Natural killer cell (primary cell): Measurements from ENCODE around the gene GLI1. TPM values are rescaled to one million over a fixed set of nuclear protein-coding genes. Genes with fewer than 3 reads are reported as not detected.

ENCODE experiments used
- ATAC-seq, 3 donors: fragments of 150-1000 bp in 2 of 3; fragments of 200-7000 bp in 1 of 3; cut with Tn5 transposase; 1 replicate in 1 of 3; 2 replicates in 2 of 3; pipeline ENCODE4 v1.10.0; 2021; ENCODE audit warnings: mild to moderate bottlenecking in 2 of 3, moderate library complexity in 2 of 3
- DNase-seq, 2 donors: peaks; one replicate each; pipeline versions ENCODE4 v3.0.0 to v3.0.0-alpha.2; 2013 to 2021; ENCODE audit warnings: mixed read lengths in 1 of 2
- H3K27ac ChIP-seq: one replicate; pipeline ENCODE4 v1.5.1; 2013; ENCODE audit warnings: mild to moderate bottlenecking, low read length
- H3K27me3 ChIP-seq: one replicate; pipeline ENCODE4 v1.6.1; 2013; ENCODE audit warnings: low read length; ENCODE audit not compliant: control insufficient read depth, insufficient read depth
- H3K36me3 ChIP-seq: one replicate; pipeline ENCODE4 v1.6.1; 2013; ENCODE audit warnings: low read length; ENCODE audit not compliant: control insufficient read depth, insufficient read depth
- H3K4me1 ChIP-seq: one replicate; pipeline ENCODE4 v1.6.1; 2013; ENCODE audit warnings: low read length; ENCODE audit not compliant: control insufficient read depth, insufficient read depth
- H3K4me3 ChIP-seq: one replicate; pipeline ENCODE4 v1.5.1; 2013; ENCODE audit warnings: low read length
- H3K9me3 ChIP-seq: one replicate; pipeline ENCODE4 v1.6.1; 2013; ENCODE audit warnings: low read length; ENCODE audit not compliant: control insufficient read depth, insufficient read depth
- H3K27ac Mint-ChIP-seq, 2 donors: one replicate each; pipeline ENCODE4 v1.8.0; 2022; ENCODE audit warnings: mild to moderate bottlenecking in 2 of 2, mixed read lengths in 2 of 2, moderate library complexity in 1 of 2
- H3K27me3 Mint-ChIP-seq, 2 donors: one replicate each; pipeline ENCODE4 v1.8.0; 2022; ENCODE audit warnings: low read depth in 2 of 2, mixed read lengths in 2 of 2
- H3K36me3 Mint-ChIP-seq: one replicate; pipeline ENCODE4 v1.8.0; 2022; ENCODE audit warnings: mixed read lengths
- H3K4me1 Mint-ChIP-seq, 2 donors: one replicate each; pipeline ENCODE4 v1.8.0; 2022; ENCODE audit warnings: mixed read lengths in 2 of 2
- H3K4me3 Mint-ChIP-seq: one replicate; pipeline ENCODE4 v1.8.0; 2022; ENCODE audit warnings: mild to moderate bottlenecking, moderate library complexity, mixed read lengths
- H3K9me3 Mint-ChIP-seq, 2 donors: one replicate each; pipeline ENCODE4 v1.8.0; 2022; ENCODE audit warnings: mixed read lengths in 2 of 2
- CTCF ChIP-seq: fragments of 200-600 bp; IDR thresholded peaks from one replicate; pipeline ENCODE4 v1.8.0; 2022; ENCODE audit warnings: antibody characterized with exemption
- WGBS: methylation state at CpG from one replicate; pipeline ENCODE4 v1.1.7; 2013; ENCODE audit warnings: missing lambda C conversion rate; ENCODE audit not compliant: insufficient coverage; 5-methylcytosine and 5-hydroxymethylcytosine counted together
- intact Hi-C: fragments of 100-400 bp; cut with micrococcal nuclease; formaldehyde crosslinking; loops from one replicate; pipeline ENCODE4 v1.14.2; 2022
- total RNA-seq, 4 donors: library from RNA; stranded (reverse); fragments of 120-200 nt in 1 of 4; gene quantifications; one replicate each; pipeline versions ENCODE4 v1.2.3 to v1.2.4, GENCODE V29; 2013 to 2022

Gene GLI1
- total RNA-seq, 3 donors from 2014 or later (not counting 1 experiment from before 2014, with no cell fraction given), result 0.50 to 1.4 (median 0.99) TPM

- no peaks in the 10 kb centered on the region for H3K36me3 ChIP-seq
- no peak overlapping the region for H3K4me3 Mint-ChIP-seq
- H3K4me3 ChIP-seq, result no peak overlapping the region
- H3K9me3 ChIP-seq, result no peaks in the 10 kb centered on the region
- no peaks in the 10 kb centered on the region for H3K27me3 ChIP-seq
- peaks cover 5% of the 10 kb centered on the region for H3K4me1 ChIP-seq
- peaks cover 5 to 10% of the 10 kb centered on the region in 2 donors for H3K4me1 Mint-ChIP-seq
- H3K27ac ChIP-seq, result no peak overlapping the region
- no peak overlapping the region for H3K27ac Mint-ChIP-seq
- ATAC-seq (peak; percentile 75 to 86 (median 84)), DNase-seq (peak; percentile 53 to 68)
- 44% methylated on average over 6 of the region's 7 CpGs for WGBS
- H3K36me3 Mint-ChIP-seq, result no peaks in the 10 kb centered on the region
- intact Hi-C loops, result loop anchor here (1.0 kb wide), 2 partner anchors 146 to 190 kb away; no protein-coding TSS in a partner anchor
- H3K27me3 Mint-ChIP-seq, result no peaks in the 10 kb centered on the region
- TF ChIP-seq CTCF, result peak; percentile 70
- H3K9me3 Mint-ChIP-seq, result no peaks in the 10 kb centered on the region
Observed at GRCh38 chr12:57452937-57453509, 6.6 kb upstream of the GLI1 start.

- H3K4me3 ChIP-seq, result no peak overlapping the region
- TF ChIP-seq CTCF, result no peak
- H3K27me3 ChIP-seq, result no peaks in the 10 kb centered on the region
- H3K4me1 ChIP-seq, result peaks cover 13% of the 10 kb centered on the region
- H3K36me3 ChIP-seq, result no peaks in the 10 kb centered on the region
- DNase-seq (no peak), ATAC-seq (no peak)
- H3K4me1 Mint-ChIP-seq, result peaks cover 10 to 17% of the 10 kb centered on the region in 2 donors
- no peak overlapping the region for H3K4me3 Mint-ChIP-seq
- H3K27ac Mint-ChIP-seq, result no peak overlapping the region
- H3K9me3 ChIP-seq, result no peaks in the 10 kb centered on the region
- no peak overlapping the region for H3K27ac ChIP-seq
- H3K9me3 Mint-ChIP-seq, result no peaks in the 10 kb centered on the region
- WGBS, result 100% methylated on average over 2 of the region's 2 CpGs
- intact Hi-C loops, result no loop called here
- no peaks in the 10 kb centered on the region for H3K27me3 Mint-ChIP-seq
- H3K36me3 Mint-ChIP-seq, result no peaks in the 10 kb centered on the region
Observed at GRCh38 chr12:57454213-57454565, 5.4 kb upstream of the GLI1 start.

- no peak for TF ChIP-seq CTCF
- Mint-ChIP-seq H3K9me3 (no peaks in the 10 kb centered on the region), H3K4me1 (peaks cover 16 to 22% of the 10 kb centered on the region in 2 donors), H3K36me3 (no peaks in the 10 kb centered on the region), H3K27me3 (no peaks in the 10 kb centered on the region), H3K4me3 (no peak within 1 kb of the TSS), H3K27ac (peak within 1 kb of the TSS in 1 of 2 donors; percentile 20)
- no peak within 1 kb of the TSS for H3K27ac ChIP-seq
- H3K36me3 ChIP-seq, result no peaks in the 10 kb centered on the region
- no peaks in the 10 kb centered on the region for H3K27me3 ChIP-seq
- intact Hi-C loops, result no loop called here
- ATAC-seq (no peak), DNase-seq (no peak)
- peaks cover 19% of the 10 kb centered on the region for H3K4me1 ChIP-seq
- no peak within 1 kb of the TSS for H3K4me3 ChIP-seq
- no peaks in the 10 kb centered on the region for H3K9me3 ChIP-seq
- 83% methylated on average over 10 of the region's 10 CpGs for WGBS
Observed at GRCh38 chr12:57454566-57455373, 4.8 kb upstream of the GLI1 start, which contains the start of gene INHBE. INHBE (plus strand) TSS chr12:57455307; CDS start chr12:57455537, 230 bp downstream.
